CD4-positive, alpha-beta memory T cell (primary cell): ENCODE measurements around the gene TCF3. TPM values are rescaled to one million over a fixed set of nuclear protein-coding genes. Genes with fewer than 3 reads are reported as not detected.

ENCODE experiments used
- CTCF ChIA-PET: fragments of 350-600 bp; sonication (Branson Sonifier 250); formaldehyde crosslinking; loops from one replicate; lab custom pipeline; 2021; ENCODE audit warnings: inconsistent platforms; ENCODE audit not compliant: partially characterized antibody; lab: Charles Lee
- POLR2A ChIA-PET: fragments of 350-600 bp; sonication (Branson Sonifier 250); formaldehyde crosslinking; loops from one replicate; lab custom pipeline; 2021; ENCODE audit not compliant: partially characterized antibody; lab: Charles Lee
- DNase-seq, 5 donors: peaks; one replicate each; pipeline versions ENCODE4 v3.0.0 to v3.0.0-alpha.2; 2020 to 2022; ENCODE audit warnings: mixed read lengths in 1 of 5
- H3K27ac ChIP-seq: one replicate; pipeline ENCODE4 v1.7.0; 2013; ENCODE audit warnings: low read depth, low read length
- H3K27me3 ChIP-seq: 2 replicates; pipeline ENCODE4 v1.7.0; 2013; ENCODE audit warnings: mild to moderate bottlenecking, low read length, moderate library complexity; ENCODE audit not compliant: insufficient read depth
- H3K36me3 ChIP-seq: 2 replicates; pipeline ENCODE4 v1.7.0; 2013; ENCODE audit warnings: mild to moderate bottlenecking, low read length, moderate library complexity; ENCODE audit not compliant: insufficient read depth
- H3K4me1 ChIP-seq: 2 replicates; pipeline ENCODE4 v1.7.0; 2013; ENCODE audit warnings: mild to moderate bottlenecking, low read length, moderate library complexity; ENCODE audit not compliant: insufficient read depth
- H3K4me3 ChIP-seq, 2 donors: one replicate each; pipeline ENCODE4 v1.7.0; 2013; ENCODE audit warnings: low read length in 2 of 2, mild to moderate bottlenecking in 1 of 2
- H3K9me3 ChIP-seq, 2 donors: one replicate each; pipeline ENCODE4 v1.7.0; 2013; ENCODE audit warnings: low read length in 2 of 2, control low read depth in 1 of 2; ENCODE audit not compliant: control insufficient read depth in 1 of 2
- H3K27ac Mint-ChIP-seq, 7 donors: one replicate each; pipeline ENCODE4 v1.8.0; 2020 to 2021; ENCODE audit warnings: mixed read lengths in 7 of 7, mild to moderate bottlenecking in 6 of 7, inconsistent platforms in 3 of 7, moderate library complexity in 3 of 7
- H3K27me3 Mint-ChIP-seq, 2 donors: one replicate each; pipeline ENCODE4 v1.8.0; 2020 to 2021; ENCODE audit warnings: mixed read lengths in 2 of 2
- H3K36me3 Mint-ChIP-seq, 2 donors: one replicate each; pipeline ENCODE4 v1.8.0; 2020 to 2021; ENCODE audit warnings: mixed read lengths in 2 of 2, inconsistent platforms in 1 of 2, mild to moderate bottlenecking in 1 of 2
- H3K4me1 Mint-ChIP-seq, 4 donors: one replicate each; pipeline ENCODE4 v1.8.0; 2020 to 2021; ENCODE audit warnings: mixed read lengths in 4 of 4, mild to moderate bottlenecking in 1 of 4
- H3K4me3 Mint-ChIP-seq, 8 donors: one replicate each; pipeline ENCODE4 v1.8.0; 2020 to 2021; ENCODE audit warnings: mixed read lengths in 8 of 8, mild to moderate bottlenecking in 7 of 8, moderate library complexity in 6 of 8, inconsistent platforms in 3 of 8
- H3K9me3 Mint-ChIP-seq, 8 donors: one replicate each; pipeline ENCODE4 v1.8.0; 2020 to 2021; ENCODE audit warnings: mixed read lengths in 8 of 8, mild to moderate bottlenecking in 5 of 8, inconsistent platforms in 3 of 8, moderate library complexity in 1 of 8
- intact Hi-C: fragments of 100-400 bp; cut with micrococcal nuclease; formaldehyde crosslinking; loops from one replicate; pipeline ENCODE4 v1.15.1; 2023
- polyA plus RNA-seq, 2 donors: library from polyadenylated mRNA; unstranded; fragments of 300-500 nt; fragmentation: Illumina TruSeq; gene quantifications; one replicate each; pipeline ENCODE4 v1.2.3, GENCODE V29; 2021
- total RNA-seq, 2 experiments: library from RNA; stranded (reverse); gene quantifications; one replicate each; pipeline ENCODE4 v1.2.3, GENCODE V29; 2021

Gene TCF3
- total and polyA plus RNA-seq, 4 experiments from 2014 or later, result 1.8 to 75.7 (median 42.6) TPM

- no peaks in the 10 kb centered on the region for H3K4me1 ChIP-seq
- peaks cover 7 to 12% of the 10 kb centered on the region in 2 donors for H3K36me3 Mint-ChIP-seq
- ChIA-PET POLR2A (interaction anchor here (1.0 kb wide), 1 partner anchor 16 kb away, joined by 4 read pairs; the partner anchor contains the start of gene MBD3), CTCF (interaction anchor here (1.3 kb wide), 1 partner anchor 14 kb away, joined by 3 read pairs; no protein-coding TSS in a partner anchor)
- peaks cover 7% of the 10 kb centered on the region for H3K36me3 ChIP-seq
- no peak overlapping the region for H3K4me3 ChIP-seq
- no peak for DNase-seq
- H3K4me1 Mint-ChIP-seq, result peaks cover 0 to 2% (median 0%) of the 10 kb centered on the region in 4 donors
- no peak overlapping the region for H3K27ac Mint-ChIP-seq
- no peaks in the 10 kb centered on the region for H3K27me3 Mint-ChIP-seq
- H3K27me3 ChIP-seq, result no peaks in the 10 kb centered on the region
- intact Hi-C loops, result no loop called here
- H3K4me3 Mint-ChIP-seq, result no peak overlapping the region
- H3K27ac ChIP-seq, result no peak overlapping the region
- H3K9me3 Mint-ChIP-seq, result no peaks in the 10 kb centered on the region
- H3K9me3 ChIP-seq, result no peaks in the 10 kb centered on the region
These were observed 75.9 kb downstream of the TCF3 start for GRCh38 chr19:1576242-1577089.

- Histone ChIP-seq H3K9me3 (no peaks in the 10 kb centered on the region), H3K27me3 (no peaks in the 10 kb centered on the region), H3K4me1 (no peaks in the 10 kb centered on the region), H3K36me3 (no peaks in the 10 kb centered on the region), H3K27ac (no peak overlapping the region), H3K4me3 (no peak overlapping the region)
- H3K27me3 Mint-ChIP-seq, result no peaks in the 10 kb centered on the region
- DNase-seq, result no peak
- peaks cover 0 to 2% (median under 1%) of the 10 kb centered on the region in 4 donors for H3K4me1 Mint-ChIP-seq
- H3K36me3 Mint-ChIP-seq, result peaks cover 4 to 9% of the 10 kb centered on the region in 2 donors
- POLR2A ChIA-PET, result interaction anchor here (1.0 kb wide), 1 partner anchor 17 kb away, joined by 4 read pairs; the partner anchor contains the start of gene MBD3
- H3K27ac Mint-ChIP-seq, result peak overlapping the region in 2 of 7 donors; percentile 7 to 76
- no peaks in the 10 kb centered on the region for H3K9me3 Mint-ChIP-seq
- intact Hi-C loops, result no loop called here
- H3K4me3 Mint-ChIP-seq, result no peak overlapping the region
- CTCF ChIA-PET, result interaction anchor here (1.3 kb wide), 1 partner anchor 14 kb away, joined by 3 read pairs; no protein-coding TSS in a partner anchor
These were observed 76.8 kb downstream of the TCF3 start for GRCh38 chr19:1575323-1576241.

- Histone ChIP-seq H3K4me3 (no peak overlapping the region), H3K27me3 (no peaks in the 10 kb centered on the region), H3K27ac (no peak overlapping the region), H3K4me1 (no peaks in the 10 kb centered on the region), H3K36me3 (no peaks in the 10 kb centered on the region), H3K9me3 (no peaks in the 10 kb centered on the region)
- Mint-ChIP-seq H3K27ac (no peak overlapping the region), H3K4me3 (no peak overlapping the region), H3K4me1 (peaks cover 2 to 11% (median 4%) of the 10 kb centered on the region in 4 donors), H3K36me3 (peaks cover 0 to 5% of the 10 kb centered on the region in 2 donors), H3K27me3 (peaks cover 2% of the 10 kb centered on the region in 2 donors), H3K9me3 (peaks cover 0 to 2% (median 0%) of the 10 kb centered on the region in 8 donors)
- intact Hi-C loops, result no loop called here
- no peak for DNase-seq
- POLR2A ChIA-PET, result no interaction called here
- CTCF ChIA-PET, result no interaction called here
These were observed 77.9 kb downstream of the TCF3 start for GRCh38 chr19:1574354-1575136.

GRCh38 chr19:1572795-1573194 is 79.6 kb downstream of the TCF3 start:
- peaks cover 2% of the 10 kb centered on the region in 2 donors for H3K27me3 Mint-ChIP-seq
- POLR2A ChIA-PET, result no interaction called here
- Histone ChIP-seq H3K36me3 (no peaks in the 10 kb centered on the region), H3K27ac (no peak overlapping the region), H3K27me3 (no peaks in the 10 kb centered on the region), H3K4me3 (no peak overlapping the region), H3K9me3 (no peaks in the 10 kb centered on the region), H3K4me1 (peaks cover 7% of the 10 kb centered on the region)
- peaks cover 0 to 2% (median 0%) of the 10 kb centered on the region in 8 donors for H3K9me3 Mint-ChIP-seq
- DNase-seq, result no peak
- H3K36me3 Mint-ChIP-seq, result peaks cover 0 to 2% of the 10 kb centered on the region in 2 donors
- peaks cover 2 to 11% (median 4%) of the 10 kb centered on the region in 4 donors for H3K4me1 Mint-ChIP-seq
- CTCF ChIA-PET, result no interaction called here
- no peak overlapping the region for H3K4me3 Mint-ChIP-seq
- H3K27ac Mint-ChIP-seq, result no peak overlapping the region
- intact Hi-C loops, result no loop called here

DNA sequence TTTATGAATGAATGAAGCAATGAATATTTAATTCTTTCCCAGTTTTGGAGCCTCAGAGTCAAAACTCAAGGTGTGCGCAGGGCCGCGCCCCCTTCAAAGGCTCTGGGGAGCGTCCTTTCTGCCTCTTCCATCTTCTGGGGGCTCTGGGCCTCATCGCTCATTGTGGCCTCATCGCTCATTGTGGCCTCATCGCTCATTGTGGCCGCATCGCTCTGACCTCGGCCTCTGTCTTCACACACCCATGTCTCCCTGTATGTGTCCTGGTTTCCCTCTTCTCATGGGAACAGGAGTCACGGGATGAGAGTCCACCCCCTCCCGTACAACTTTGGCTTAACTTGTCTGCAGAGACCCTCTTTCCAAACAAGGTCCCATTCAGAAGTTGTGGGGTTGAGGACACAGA is 81.1 kb downstream of the TCF3 start:
- Mint-ChIP-seq H3K4me3 (no peak overlapping the region), H3K27me3 (peaks cover 2% of the 10 kb centered on the region in 2 donors), H3K9me3 (peaks cover 0 to 2% (median 0%) of the 10 kb centered on the region in 8 donors), H3K36me3 (peaks cover 0 to 2% of the 10 kb centered on the region in 2 donors), H3K4me1 (peaks cover 2 to 11% (median 4%) of the 10 kb centered on the region in 4 donors), H3K27ac (peak overlapping the region in 3 of 7 donors; percentile 8 to 24 (median 13))
- no peak overlapping the region for H3K4me3 ChIP-seq
- intact Hi-C loops, result no loop called here
- no peak overlapping the region for H3K27ac ChIP-seq
- ChIA-PET POLR2A (no interaction called here), CTCF (no interaction called here)
- H3K4me1 ChIP-seq, result peaks cover 7% of the 10 kb centered on the region
- H3K9me3 ChIP-seq, result no peaks in the 10 kb centered on the region
- H3K36me3 ChIP-seq, result no peaks in the 10 kb centered on the region
- no peak for DNase-seq
- no peaks in the 10 kb centered on the region for H3K27me3 ChIP-seq

DNA sequence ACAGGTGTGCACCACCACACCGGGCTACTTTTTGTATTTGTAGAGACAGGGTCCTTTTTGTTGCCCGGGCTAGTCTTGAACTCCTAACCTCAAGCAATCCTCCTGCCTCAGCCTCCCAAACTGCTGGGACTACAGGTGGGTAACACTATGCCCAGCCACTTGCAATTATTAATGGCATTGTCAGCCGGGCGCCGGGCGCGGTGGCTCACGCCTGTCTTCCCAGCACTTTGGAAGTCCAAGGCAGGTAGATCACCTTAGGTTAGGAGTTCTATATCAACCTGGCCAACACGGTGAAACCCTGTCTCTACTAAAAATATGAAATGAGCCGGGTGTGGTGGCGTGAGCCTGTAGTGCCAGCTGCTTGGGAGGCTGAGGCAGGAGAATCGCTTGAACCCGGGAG is 81.6 kb downstream of the TCF3 start:
- H3K4me3 Mint-ChIP-seq, result peak overlapping the region in 2 of 8 donors; percentile 59 to 71
- H3K4me3 ChIP-seq, result no peak overlapping the region
- H3K9me3 Mint-ChIP-seq, result peaks cover 0 to 2% (median 0%) of the 10 kb centered on the region in 8 donors
- H3K4me1 ChIP-seq, result peaks cover 7% of the 10 kb centered on the region
- no peaks in the 10 kb centered on the region for H3K9me3 ChIP-seq
- POLR2A ChIA-PET, result no interaction called here
- CTCF ChIA-PET, result no interaction called here
- H3K27me3 ChIP-seq, result no peaks in the 10 kb centered on the region
- H3K4me1 Mint-ChIP-seq, result peaks cover 2 to 11% (median 4%) of the 10 kb centered on the region in 4 donors
- H3K27ac ChIP-seq, result no peak overlapping the region
- peak overlapping the region in 1 of 7 donors; percentile 77 for H3K27ac Mint-ChIP-seq
- intact Hi-C loops, result no loop called here
- DNase-seq, result no peak
- peaks cover 2% of the 10 kb centered on the region in 2 donors for H3K27me3 Mint-ChIP-seq
- no peaks in the 10 kb centered on the region for H3K36me3 ChIP-seq
- peaks cover 0 to under 1% of the 10 kb centered on the region in 2 donors for H3K36me3 Mint-ChIP-seq
